Stimulated activated CD8-positive, alpha-beta memory T cell treated with anti-CD3 and anti-CD28 coated beads, Interleukin-7, amount 100 ng/mL, for 48 hours (primary cell): ENCODE measurements around the gene NFIX.
A peak's percentile ranks its signal among the peaks of the same experiment; 100 is the strongest.

Experiments
- DNase-seq, 2 donors: peaks; one replicate each; pipeline ENCODE4 v3.0.0-alpha.2; 2020; ENCODE audit warnings: low read depth in 1 of 2; ENCODE audit errors: extremely low read depth in 1 of 2

The NFIX gene

DNA sequence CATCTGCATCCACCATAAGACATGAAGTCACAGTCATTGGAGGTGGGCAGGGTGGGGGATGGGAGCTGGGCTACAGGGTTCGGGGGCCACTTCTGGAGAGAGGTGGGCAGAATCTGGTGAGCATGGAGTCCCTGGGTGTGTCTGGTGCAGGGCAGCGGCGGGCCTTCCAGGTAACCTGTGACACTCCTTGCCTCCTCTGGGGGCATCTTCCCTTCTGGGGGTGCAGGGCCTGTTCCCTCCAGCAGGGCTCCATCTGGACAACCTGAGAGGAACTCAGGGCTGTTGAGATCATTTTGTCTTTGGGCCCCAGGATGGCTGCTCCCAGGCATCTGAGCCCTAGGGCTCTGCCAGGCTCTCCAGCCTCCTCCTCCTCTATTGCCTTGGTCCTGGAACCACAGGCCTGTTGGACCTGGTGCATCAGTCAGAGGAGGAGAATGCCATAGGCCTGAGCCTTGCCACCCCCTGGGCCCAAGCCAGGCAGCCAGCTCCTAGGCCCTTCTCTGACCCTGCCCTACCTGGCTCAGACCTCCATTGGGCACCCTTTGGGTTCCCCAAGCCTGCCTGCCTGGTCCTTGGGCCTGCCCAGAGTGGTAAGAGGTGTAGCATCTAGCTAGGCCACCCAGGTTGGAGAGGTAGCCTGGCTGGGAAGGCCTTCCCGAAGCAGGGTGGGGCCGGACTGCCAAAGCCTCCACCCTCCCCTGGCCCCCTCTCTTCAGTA is 94.0 kb downstream of the NFIX start:
- no peak for DNase-seq

GRCh38 chr19:13089857-13090507 is 94.7 kb downstream of the NFIX start:
- DNase-seq = no peak

DNA sequence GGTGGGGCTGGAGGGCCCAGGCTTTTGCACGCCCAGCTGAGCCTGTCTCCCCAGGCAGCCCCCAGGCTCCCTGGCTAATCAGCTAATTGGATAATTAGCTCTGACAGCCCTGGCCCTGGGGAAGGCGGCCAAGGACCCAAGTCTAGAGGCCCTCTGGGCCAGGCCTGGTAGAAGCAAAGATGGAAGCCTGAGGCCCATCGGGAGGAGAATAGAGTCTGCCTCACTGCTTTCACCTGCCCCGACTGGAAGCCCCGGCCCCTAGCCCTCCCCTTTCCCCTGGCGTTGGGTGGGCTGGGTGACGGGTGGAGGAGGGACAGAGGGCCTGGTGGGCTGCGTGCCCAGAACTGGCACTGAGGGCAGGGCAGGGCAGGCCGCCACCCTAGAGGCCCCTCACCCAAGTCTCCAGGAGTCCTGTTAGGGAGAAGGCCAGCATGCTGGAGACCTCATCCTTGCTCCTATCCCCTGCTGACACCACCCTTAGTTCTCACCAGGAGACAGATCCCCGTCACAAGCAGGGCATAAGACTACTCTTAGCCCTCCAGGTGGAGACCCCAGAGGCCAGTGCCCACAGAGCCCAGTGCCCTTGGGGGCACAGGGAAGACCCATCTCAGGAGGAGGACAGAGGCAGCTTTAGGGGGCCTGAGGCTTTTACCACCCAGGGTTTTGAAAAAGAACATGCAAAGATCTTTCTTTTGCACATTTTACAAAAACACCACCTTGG is 95.4 kb downstream of the NFIX start:
- no peak for DNase-seq

- no peak for DNase-seq
These were observed 96.3 kb downstream of the NFIX start for GRCh38 chr19:13091400-13092157.

DNA sequence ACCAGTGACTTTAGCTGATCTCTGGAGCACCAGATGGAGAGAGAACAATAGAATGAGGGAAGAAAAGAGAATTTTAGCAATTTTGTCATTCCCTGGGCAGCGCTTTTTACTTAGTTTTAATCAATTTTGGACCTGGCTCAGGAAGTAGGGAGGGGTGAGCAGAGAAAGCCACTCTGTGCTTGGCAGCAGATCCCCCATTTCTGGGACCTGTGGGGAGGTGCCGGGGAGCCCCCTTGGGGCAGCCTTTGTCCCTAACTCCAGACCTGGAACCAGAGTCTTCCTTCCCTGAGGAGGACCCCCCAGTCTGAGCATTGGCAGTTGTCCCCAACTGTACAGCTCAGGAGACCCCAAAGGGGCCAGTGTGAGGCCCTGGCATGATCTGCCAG is 96.9 kb downstream of the NFIX start:
- no peak for DNase-seq

DNA sequence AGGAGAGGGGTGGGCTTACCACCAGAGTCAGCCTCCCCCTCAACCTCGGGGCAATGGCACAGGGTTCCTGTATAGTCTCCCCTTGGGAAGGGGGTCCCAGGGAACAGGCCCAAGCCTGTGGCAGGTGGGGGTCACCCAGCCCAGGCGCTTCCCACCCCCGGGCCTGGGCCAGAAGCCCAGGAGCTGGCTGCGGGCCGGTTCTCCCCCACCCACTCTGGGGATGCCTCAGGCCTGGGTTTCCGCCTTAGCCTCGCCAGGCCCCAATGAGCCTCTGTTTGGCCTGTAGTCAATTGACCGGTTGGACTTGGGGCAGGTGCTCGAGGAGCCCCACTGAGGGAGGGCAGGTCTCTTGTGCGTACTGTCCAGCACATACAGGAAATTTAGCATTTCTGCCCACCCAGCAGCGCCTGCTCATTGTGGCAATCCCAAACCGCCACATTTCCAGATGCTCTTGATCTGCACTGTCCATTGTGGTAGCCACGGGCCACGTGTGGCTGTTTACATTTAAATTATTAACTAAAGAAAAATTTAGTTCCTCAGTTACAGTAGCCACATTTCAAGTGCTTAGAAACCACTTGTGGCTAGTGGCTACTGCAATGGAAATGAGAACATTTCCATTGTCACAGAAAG is 97.4 kb downstream of the NFIX start:
- no peak for DNase-seq

- DNase-seq = peak in 1 of 2 donors; percentile 56
These were observed 98.3 kb downstream of the NFIX start for GRCh38 chr19:13093407-13094105.

DNA sequence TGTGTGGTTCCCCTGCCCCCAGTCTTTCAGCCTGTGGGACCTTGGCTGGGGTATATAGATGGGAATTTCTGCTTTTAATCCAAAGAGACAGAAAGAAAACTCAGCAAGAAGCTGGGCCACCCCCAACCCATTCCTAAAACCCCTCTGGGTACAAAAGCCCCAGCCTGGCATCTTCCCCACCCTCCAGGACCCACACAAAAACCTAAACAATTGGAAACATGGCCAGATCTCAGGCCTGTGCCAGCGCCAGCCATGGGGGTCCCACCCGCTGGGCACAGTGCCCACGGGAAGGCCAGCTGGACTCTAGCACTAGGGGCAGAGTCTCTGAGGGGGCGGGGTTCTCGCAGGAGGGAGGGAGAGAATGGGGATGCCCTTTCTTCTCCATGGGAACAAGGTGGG is 98.8 kb downstream of the NFIX start:
- DNase-seq = no peak

DNA sequence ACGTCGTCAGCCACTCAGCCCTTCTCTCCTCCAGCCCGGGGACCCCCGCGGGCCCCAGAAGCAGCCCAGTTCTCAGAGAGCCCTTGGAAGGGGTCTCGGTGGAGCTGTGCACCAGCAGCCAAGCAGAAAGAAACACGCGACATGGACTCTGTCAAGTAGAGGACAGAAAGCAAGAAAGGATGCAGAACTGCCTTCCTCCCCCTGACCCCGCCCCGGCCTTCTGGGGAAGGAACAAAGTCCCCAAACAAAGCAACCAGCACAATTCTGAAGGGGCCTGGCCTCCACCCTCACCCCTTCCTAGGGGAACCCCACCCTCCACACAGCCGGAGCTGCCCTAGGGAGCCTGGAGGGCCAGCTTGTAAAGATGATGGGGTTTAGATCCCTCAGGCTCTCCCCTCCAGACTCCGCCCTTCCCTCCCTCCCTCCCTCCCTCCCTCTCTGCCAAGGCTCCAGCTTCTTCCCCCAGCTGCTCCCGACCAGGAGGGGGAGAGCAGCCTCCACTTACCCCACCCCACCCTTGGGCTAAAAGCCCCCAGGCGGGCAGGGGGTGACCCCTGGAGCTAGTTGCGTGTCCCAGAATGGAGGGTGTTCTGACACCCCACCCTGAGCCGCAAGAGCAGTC is 99.6 kb downstream of the NFIX start:
- DNase-seq = no peak

DNA sequence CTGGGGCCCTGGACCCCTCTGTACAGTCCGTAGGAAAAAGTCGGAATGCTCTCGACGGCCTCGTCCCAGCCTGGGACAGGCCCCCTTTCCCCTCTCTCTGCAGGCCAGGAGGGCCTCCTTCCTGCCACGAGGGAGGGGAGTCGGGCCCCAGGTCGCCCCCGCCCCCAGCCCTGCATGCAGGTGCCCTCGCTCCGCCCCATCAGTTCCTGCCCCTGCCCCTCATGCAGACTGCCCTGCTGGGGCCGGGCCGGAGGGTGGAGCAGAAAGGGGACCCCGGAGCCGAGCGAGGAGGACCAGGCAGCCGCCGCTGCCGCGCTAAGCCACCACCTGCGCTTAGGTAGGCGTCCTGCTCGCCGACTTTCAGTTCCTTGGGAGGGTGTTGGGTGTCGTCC is 100.1 kb downstream of the NFIX start:
- DNase-seq = no peak

GRCh38 chr19:13095934-13096927 is 101.0 kb downstream of the NFIX start:
- no peak for DNase-seq

DNA sequence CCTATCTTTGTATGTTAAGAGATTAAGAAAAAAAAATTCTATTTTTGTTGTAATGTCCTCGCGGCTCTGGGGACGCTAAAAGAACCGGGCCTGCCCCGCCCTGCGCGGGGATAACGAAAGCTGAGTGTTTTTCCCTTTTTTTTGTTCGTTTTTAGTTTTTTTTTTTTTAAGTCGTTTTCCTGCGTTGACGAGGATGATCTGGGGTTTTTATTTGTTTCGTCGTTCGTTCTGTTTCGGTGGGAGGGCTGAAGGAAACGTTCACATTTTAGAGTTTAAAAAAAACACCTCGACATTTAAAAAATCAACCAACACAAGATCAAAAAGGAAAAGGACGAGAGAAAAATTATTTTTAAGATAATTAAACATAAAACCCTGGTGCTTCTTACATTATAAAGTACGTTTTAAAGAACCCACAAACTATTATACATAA is 101.8 kb downstream of the NFIX start:
- no peak for DNase-seq

DNA sequence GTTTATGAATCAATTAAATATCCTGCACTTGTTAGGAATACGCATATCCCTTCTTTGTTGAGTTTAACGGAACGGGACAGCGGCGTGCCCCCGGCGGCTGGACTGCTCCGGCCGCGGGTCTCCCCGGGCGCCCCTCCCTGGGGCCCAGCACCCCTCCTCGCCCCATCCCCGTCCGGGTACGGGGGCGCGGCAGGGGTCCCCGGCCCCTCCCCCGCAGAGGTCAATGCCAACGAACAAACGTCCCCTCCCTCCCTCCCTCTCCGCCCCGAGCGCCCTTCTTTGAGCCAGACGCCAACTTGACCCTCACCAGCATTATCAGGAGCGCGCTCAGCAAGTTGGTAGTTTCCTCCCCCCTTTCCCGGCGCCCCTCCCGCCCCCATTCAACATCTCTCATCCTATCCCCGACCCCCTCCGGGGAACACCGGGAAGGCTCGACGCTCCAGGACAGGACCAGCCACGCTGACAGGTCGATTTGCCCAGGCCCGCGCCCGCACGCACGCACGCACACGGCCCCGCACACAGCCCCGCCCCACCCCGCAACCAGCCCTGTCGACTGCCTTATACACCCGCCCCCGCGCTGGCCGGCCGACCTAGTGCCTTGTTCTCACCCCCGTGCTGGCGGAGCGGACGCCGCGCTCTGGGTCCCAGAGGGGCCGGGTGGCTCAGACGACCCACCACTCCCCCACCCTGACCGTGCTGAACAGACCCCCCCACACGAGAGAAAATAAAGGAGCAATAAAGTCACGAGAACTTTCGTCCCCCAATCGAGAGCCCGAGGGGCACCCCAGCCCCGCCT is 102.4 kb downstream of the NFIX start:
- DNase-seq = no peak

GRCh38 chr19:13098277-13099072 is 103.2 kb downstream of the NFIX start:
- DNase-seq = no peak

- peak in 1 of 2 donors; percentile 71 for DNase-seq
These were observed 104.1 kb downstream of the NFIX start for GRCh38 chr19:13099073-13099999.

- DNase-seq = peak in 1 of 2 donors; percentile 59
These were observed 104.8 kb downstream of the NFIX start for GRCh38 chr19:13100031-13100588.
